B cell (primary cell): Measurements from ENCODE around the gene PGAM2. TPM values are rescaled to one million over a fixed set of nuclear protein-coding genes. Genes with fewer than 3 reads are reported as not detected.

ENCODE experiments used
- ATAC-seq: fragments of 200-7000 bp; cut with Tn5 transposase; one replicate; pipeline ENCODE4 v1.10.0; 2021; ENCODE audit warnings: low read depth, mild to moderate bottlenecking, moderate number of reproducible peaks, moderate library complexity
- CTCF ChIA-PET: fragments of 350-600 bp; sonication (Branson Sonifier 250); formaldehyde crosslinking; loops from one replicate; lab custom pipeline; 2021; ENCODE audit warnings: antibody characterized with exemption, inconsistent platforms; lab: Charles Lee
- POLR2A ChIA-PET: fragments of 350-600 bp; sonication (Branson Sonifier 250); formaldehyde crosslinking; loops from one replicate; lab custom pipeline; 2021; ENCODE audit warnings: antibody characterized with exemption; lab: Charles Lee
- DNase-seq: peaks from one replicate; pipeline ENCODE4 v3.0.0; 2013
- H2AFZ ChIP-seq: 2 replicates; pipeline ENCODE4 v1.6.1; 2012; ENCODE audit warnings: mild to moderate bottlenecking, low read depth, low read length; ENCODE audit not compliant: insufficient read depth, poor library complexity, severe bottlenecking
- H3K27ac ChIP-seq, 2 donors: 1 replicate in 1 of 2; 2 replicates in 1 of 2; pipeline ENCODE4 v1.5.1; 2012 to 2013; ENCODE audit warnings: low read length in 2 of 2, mild to moderate bottlenecking in 2 of 2, moderate library complexity in 1 of 2
- H3K27me3 ChIP-seq, 4 experiments: fragments of 200-600 bp in 1 of 4; sonication (generic) in 1 of 4; replicated peaks in 1 of 4; 1 replicate in 2 of 4; 2 replicates in 2 of 4; pipeline versions ENCODE4 v1.6.1 to v1.7.0; 2013 to 2016; ENCODE audit warnings: low read length in 3 of 4, mild to moderate bottlenecking in 2 of 4, mixed read lengths in 1 of 4, moderate library complexity in 1 of 4; ENCODE audit not compliant: insufficient read depth in 4 of 4, control insufficient read depth in 3 of 4; ENCODE audit errors: control extremely low read depth in 1 of 4
- H3K36me3 ChIP-seq, 2 experiments: replicated peaks in 1 of 2; 1 replicate in 1 of 2; 2 replicates in 1 of 2; pipeline versions ENCODE4 v1.6.1 to v1.7.1; 2013; ENCODE audit warnings: low read length in 1 of 2; ENCODE audit not compliant: insufficient read depth in 2 of 2, control insufficient read depth in 1 of 2; ENCODE audit errors: control extremely low read depth in 1 of 2, extremely low read depth in 1 of 2
- H3K4me1 ChIP-seq, 2 donors: fragments of 200-600 bp in 1 of 2; sonication (generic) in 1 of 2; 1 replicate in 1 of 2; 2 replicates in 1 of 2; pipeline versions ENCODE4 v1.5.1 to v1.6.1; 2013 to 2017; ENCODE audit warnings: low read length in 2 of 2; ENCODE audit not compliant: control insufficient read depth in 2 of 2, insufficient read depth in 2 of 2
- H3K4me2 ChIP-seq: replicated peaks from 2 replicates; pipeline ENCODE3; 2012; ENCODE audit warnings: mild to moderate bottlenecking, low read depth, low read length; ENCODE audit not compliant: poor library complexity, severe bottlenecking
- H3K4me3 ChIP-seq, 5 experiments: fragments of 200-600 bp in 1 of 5; sonication (generic) in 1 of 5; 1 replicate in 3 of 5; 2 replicates in 2 of 5; pipeline versions ENCODE4 v1.5.1 to v1.7.0; 2011 to 2016; ENCODE audit warnings: low read length in 4 of 5, mild to moderate bottlenecking in 4 of 5, low read depth in 2 of 5, control low read depth in 1 of 5, moderate library complexity in 1 of 5; ENCODE audit not compliant: insufficient read depth in 1 of 5; ENCODE audit errors: control extremely low read depth in 1 of 5, extremely low read depth in 1 of 5
- H3K79me2 ChIP-seq: fragments of 200-600 bp; sonication (generic); one replicate; pipeline ENCODE4 v1.6.0; 2016; ENCODE audit warnings: low read length; ENCODE audit not compliant: control insufficient read depth, insufficient read depth
- H3K9ac ChIP-seq: fragments of 200-600 bp; sonication (generic); 2 replicates; pipeline ENCODE4 v1.6.1; 2017; ENCODE audit warnings: mild to moderate bottlenecking, low read length, moderate library complexity
- H3K9me3 ChIP-seq, 3 donors: one replicate each; pipeline versions ENCODE4 v1.6.1 to v1.7.1; 2013; ENCODE audit warnings: low read length in 2 of 3; ENCODE audit not compliant: control insufficient read depth in 2 of 3, insufficient read depth in 1 of 3; ENCODE audit errors: control extremely low read depth in 1 of 3
- H4K20me1 ChIP-seq: 2 replicates; pipeline ENCODE4 v1.6.0; 2012; ENCODE audit warnings: mild to moderate bottlenecking, low read length; ENCODE audit not compliant: insufficient read depth, control insufficient read depth, poor library complexity, severe bottlenecking
- H3K27ac Mint-ChIP-seq: one replicate; pipeline ENCODE4 v1.8.0; 2021; ENCODE audit warnings: mixed read lengths
- H3K27me3 Mint-ChIP-seq: one replicate; pipeline ENCODE4 v1.8.0; 2021; ENCODE audit warnings: mixed read lengths
- H3K4me1 Mint-ChIP-seq: one replicate; pipeline ENCODE4 v1.8.0; 2021; ENCODE audit warnings: mixed read lengths
- H3K4me3 Mint-ChIP-seq: one replicate; pipeline ENCODE4 v1.8.0; 2021; ENCODE audit warnings: mixed read lengths
- H3K9me3 Mint-ChIP-seq: one replicate; pipeline ENCODE4 v1.8.0; 2022; ENCODE audit warnings: mixed read lengths; ENCODE audit not compliant: insufficient read depth
- EZH2 ChIP-seq: IDR thresholded peaks from 2 replicates; pipeline ENCODE4 v1.6.1; 2012; ENCODE audit warnings: borderline replicate concordance, low read depth, mild to moderate bottlenecking, moderate library complexity, low read length; ENCODE audit not compliant: insufficient read depth, poor library complexity, severe bottlenecking
- WGBS: methylation state at CpG from one replicate; pipeline ENCODE4 v1.1.5; 2013; ENCODE audit warnings: missing lambda C conversion rate; ENCODE audit not compliant: insufficient coverage; 5-methylcytosine and 5-hydroxymethylcytosine counted together
- intact Hi-C: fragments of 100-400 bp; cut with micrococcal nuclease; formaldehyde crosslinking; loops from one replicate; pipeline ENCODE4 v1.10.0; 2022
- polyA plus RNA-seq: library from polyadenylated mRNA; depleted of rRNA; stranded (reverse); fragments of >200 nt; gene quantifications from 2 replicates; pipeline ENCODE4 v1.2.3, GENCODE V29; 2012
- total RNA-seq, 2 donors: library from RNA; stranded (reverse); fragments of 120-200 nt in 1 of 2; gene quantifications; 1 replicate in 1 of 2; 2 replicates in 1 of 2; pipeline versions ENCODE4 v1.2.3 to v1.2.4, GENCODE V29; 2013 to 2022
- TF ChIP-seq, protein P1 (sequence below): fragments of 200-600 bp; IDR thresholded peaks from one replicate; pipeline ENCODE4 v1.8.0; 2022; ENCODE audit warnings: antibody characterized with exemption, mild to moderate bottlenecking

The PGAM2 gene
- total and polyA plus RNA-seq, 2 donors (not counting 1 experiment from before 2014, with no cell fraction given): 0.69 to 3.2 TPM

GRCh38 chr7:44114586-44115310, 49.4 kb upstream of the PGAM2 start:
- no peaks in the 10 kb centered on the region for H3K9me3 Mint-ChIP-seq
- Histone ChIP-seq H3K9ac (no peak overlapping the region), H3K36me3 (peaks cover 0 to 52% of the 10 kb centered on the region in 2 experiments), H4K20me1 (no peaks in the 10 kb centered on the region), H3K4me2 (no peak overlapping the region), H3K27ac (no peak overlapping the region), H3K4me3 (no peak overlapping the region), H3K27me3 (no peaks in the 10 kb centered on the region), H3K9me3 (no peaks in the 10 kb centered on the region), H3K4me1 (no peaks in the 10 kb centered on the region), H2AFZ (no peak overlapping the region), H3K79me2 (peaks cover 13% of the 10 kb centered on the region)
- CTCF ChIA-PET: no interaction called here
- H3K27me3 Mint-ChIP-seq: no peaks in the 10 kb centered on the region
- 96% methylated on average over 12 of the region's 12 CpGs for WGBS
- no peak overlapping the region for H3K4me3 Mint-ChIP-seq
- DNase-seq: no peak
- no peak for TF ChIP-seq EZH2
- TF ChIP-seq, protein P1, sequence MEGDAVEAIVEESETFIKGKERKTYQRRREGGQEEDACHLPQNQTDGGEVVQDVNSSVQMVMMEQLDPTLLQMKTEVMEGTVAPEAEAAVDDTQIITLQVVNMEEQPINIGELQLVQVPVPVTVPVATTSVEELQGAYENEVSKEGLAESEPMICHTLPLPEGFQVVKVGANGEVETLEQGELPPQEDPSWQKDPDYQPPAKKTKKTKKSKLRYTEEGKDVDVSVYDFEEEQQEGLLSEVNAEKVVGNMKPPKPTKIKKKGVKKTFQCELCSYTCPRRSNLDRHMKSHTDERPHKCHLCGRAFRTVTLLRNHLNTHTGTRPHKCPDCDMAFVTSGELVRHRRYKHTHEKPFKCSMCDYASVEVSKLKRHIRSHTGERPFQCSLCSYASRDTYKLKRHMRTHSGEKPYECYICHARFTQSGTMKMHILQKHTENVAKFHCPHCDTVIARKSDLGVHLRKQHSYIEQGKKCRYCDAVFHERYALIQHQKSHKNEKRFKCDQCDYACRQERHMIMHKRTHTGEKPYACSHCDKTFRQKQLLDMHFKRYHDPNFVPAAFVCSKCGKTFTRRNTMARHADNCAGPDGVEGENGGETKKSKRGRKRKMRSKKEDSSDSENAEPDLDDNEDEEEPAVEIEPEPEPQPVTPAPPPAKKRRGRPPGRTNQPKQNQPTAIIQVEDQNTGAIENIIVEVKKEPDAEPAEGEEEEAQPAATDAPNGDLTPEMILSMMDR: no peak
- intact Hi-C loops: no loop called here
- POLR2A ChIA-PET: no interaction called here
- no peak overlapping the region for H3K27ac Mint-ChIP-seq
- H3K4me1 Mint-ChIP-seq: peaks cover 3% of the 10 kb centered on the region
- no peak for ATAC-seq

DNA sequence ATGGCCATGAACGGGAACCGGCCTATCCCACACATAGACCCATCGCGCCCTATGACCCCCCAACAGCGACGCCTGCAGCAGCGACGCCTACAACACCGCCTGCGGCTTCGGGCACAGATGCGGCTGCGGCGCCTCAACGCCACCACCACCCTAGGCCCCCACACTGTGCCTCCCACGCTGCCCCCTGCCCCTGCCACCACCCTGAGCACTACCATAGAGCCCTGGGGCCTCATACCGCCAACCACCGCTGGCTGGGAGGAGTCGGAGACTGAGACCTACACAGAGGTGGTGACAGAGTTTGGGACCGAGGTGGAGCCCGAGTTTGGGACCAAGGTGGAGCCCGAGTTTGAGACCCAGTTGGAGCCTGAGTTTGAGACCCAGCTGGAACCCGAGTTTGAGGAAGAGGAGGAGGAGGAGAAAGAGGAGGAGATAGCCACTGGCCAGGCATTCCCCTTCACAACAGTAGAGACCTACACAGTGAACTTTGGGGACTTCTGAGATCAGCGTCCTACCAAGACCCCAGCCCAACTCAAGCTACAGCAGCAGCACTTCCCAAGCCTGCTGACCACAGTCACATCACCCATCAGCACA, 48.5 kb upstream of the PGAM2 start:
- ATAC-seq (no peak), DNase-seq (no peak)
- WGBS: 100% methylated on average over 13 of the region's 24 CpGs
- Histone ChIP-seq H3K9ac (no peak overlapping the region), H3K4me3 (no peak overlapping the region), H3K79me2 (peaks cover 8% of the 10 kb centered on the region), H3K4me1 (no peaks in the 10 kb centered on the region), H3K27me3 (no peaks in the 10 kb centered on the region), H2AFZ (no peak overlapping the region), H3K4me2 (no peak overlapping the region), H3K9me3 (no peaks in the 10 kb centered on the region), H3K36me3 (peaks cover 0 to 46% of the 10 kb centered on the region in 2 experiments), H3K27ac (no peak overlapping the region), H4K20me1 (no peaks in the 10 kb centered on the region)
- POLR2A ChIA-PET: no interaction called here
- TF ChIP-seq EZH2: no peak
- TF ChIP-seq, protein P1: no peak
- CTCF ChIA-PET: no interaction called here
- intact Hi-C loops: no loop called here
- H3K27ac Mint-ChIP-seq: no peak overlapping the region
- no peaks in the 10 kb centered on the region for H3K9me3 Mint-ChIP-seq
- no peaks in the 10 kb centered on the region for H3K27me3 Mint-ChIP-seq
- H3K4me3 Mint-ChIP-seq: no peak overlapping the region
- H3K4me1 Mint-ChIP-seq: no peaks in the 10 kb centered on the region
